Gastrocnemius medialis (tissue), 4 donors: ENCODE results near the gene CENPT. TPM values are rescaled to one million over a fixed set of nuclear protein-coding genes. Genes with fewer than 3 reads are reported as not detected.

Experiments
- ATAC-seq, 2 donors: fragments of 150-250 bp; one replicate each; pipeline ENCODE4 v1.9.1; 2016
- DNase-seq, 2 donors: peaks; one replicate each; pipeline ENCODE4 v3.0.0-alpha.2; 2019
- H3K27ac ChIP-seq, 4 donors: fragments of 200-600 bp; sonication (generic); 1 replicate in 1 of 4; 2 replicates in 3 of 4; pipeline ENCODE4 v1.5.1; 2016 to 2018; ENCODE audit warnings: mild to moderate bottlenecking in 2 of 4, moderate library complexity in 1 of 4
- H3K27me3 ChIP-seq, 3 donors: fragments of 200-600 bp; sonication (generic) in 2 of 3; 1 replicate in 1 of 3; 2 replicates in 2 of 3; pipeline versions ENCODE4 v1.5.1 to v1.6.0; 2016 to 2019; ENCODE audit warnings: mild to moderate bottlenecking in 1 of 3, moderate library complexity in 1 of 3
- H3K36me3 ChIP-seq, 2 donors: fragments of 200-600 bp; sonication (generic) in 1 of 2; one replicate each; pipeline ENCODE4 v1.5.1; 2017 to 2018
- H3K4me1 ChIP-seq, 2 donors: fragments of 200-600 bp; sonication (generic) in 1 of 2; one replicate each; pipeline ENCODE4 v1.5.1; 2016 to 2017; ENCODE audit warnings: mild to moderate bottlenecking in 2 of 2
- H3K4me3 ChIP-seq, 4 donors: fragments of 200-600 bp; sonication (generic) in 3 of 4; 1 replicate in 1 of 4; 2 replicates in 3 of 4; pipeline ENCODE4 v1.5.1; 2016 to 2019; ENCODE audit warnings: mild to moderate bottlenecking in 2 of 4
- H3K9me3 ChIP-seq, 3 donors: fragments of 200-600 bp; sonication (generic) in 2 of 3; 1 replicate in 1 of 3; 2 replicates in 2 of 3; pipeline ENCODE4 v1.5.1; 2016 to 2019
- CTCF ChIP-seq, 5 experiments: fragments of 450-650 bp in 3 of 5; fragments of 200-600 bp in 2 of 5; sonication (generic) in 2 of 5; IDR thresholded peaks in 4 of 5; conservative IDR thresholded peaks in 1 of 5; 1 replicate in 4 of 5; 2 replicates in 1 of 5; pipeline ENCODE4 v1.5.1; 2016 to 2019; ENCODE audit warnings: antibody characterized with exemption in 5 of 5, mild to moderate bottlenecking in 3 of 5, moderate library complexity in 3 of 5
- POLR2A ChIP-seq, 2 donors: fragments of 450-650 bp; IDR thresholded peaks; one replicate each; pipeline ENCODE4 v1.6.1; 2017; ENCODE audit warnings: antibody characterized with exemption in 2 of 2, mild to moderate bottlenecking in 2 of 2, moderate library complexity in 2 of 2
- in situ Hi-C, 4 donors: fragments of 200-750 bp; cut with MboI; loops; one replicate each; pipeline versions ENCODE4 v1.15.0 to v1.8.0; 2017; ENCODE audit warnings: low sequenced_read_pairs in 4 of 4
- intact Hi-C: fragments of 100-400 bp; cut with DNase I; formaldehyde crosslinking; loops from one replicate; pipeline ENCODE4 v1.15.1; 2023; ENCODE audit warnings: low total_unique reads
- total RNA-seq, 4 donors: library from RNA; depleted of rRNA; stranded (reverse); fragments of >200 nt; gene quantifications; one replicate each; pipeline versions ENCODE4 v1.1.0 to v1.2.3, GENCODE V29; 2016

Gene CENPT
- total RNA-seq, 4 donors from 2014 or later, result 14.9 to 41.2 (median 20.0) TPM

GRCh38 chr16:67879462-67879861 is 32.0 kb upstream of the CENPT start:
- Histone ChIP-seq H3K4me1 (peaks cover 54 to 62% of the 10 kb centered on the region in 2 donors), H3K27me3 (no peaks in the 10 kb centered on the region), H3K27ac (peak overlapping the region; percentile 87 to 95 (median 90)), H3K4me3 (no peak overlapping the region), H3K36me3 (peaks cover 2 to 67% of the 10 kb centered on the region in 2 donors), H3K9me3 (no peaks in the 10 kb centered on the region)
- TF ChIP-seq CTCF (IDR thresholded peaks at IDR 0.05 in 4 of 5, conservative IDR thresholded peaks at IDR 0.05 in 1 of 5), result no peak
- no peak for TF ChIP-seq POLR2A (IDR thresholded peaks at IDR 0.05)
- intact Hi-C loops, result no loop called here
- in situ Hi-C loops, result no loop called here
- ATAC-seq (no peak), DNase-seq (no peak)

GRCh38 chr16:67878846-67879245 is 31.4 kb upstream of the CENPT start:
- DNase-seq (no peak), ATAC-seq (no peak)
- Histone ChIP-seq H3K27ac (peak overlapping the region in 1 of 4 donors; percentile 87), H3K4me1 (peaks cover 54 to 62% of the 10 kb centered on the region in 2 donors), H3K36me3 (peaks cover 2 to 64% of the 10 kb centered on the region in 2 donors), H3K9me3 (no peaks in the 10 kb centered on the region), H3K4me3 (no peak overlapping the region), H3K27me3 (no peaks in the 10 kb centered on the region)
- TF ChIP-seq POLR2A (IDR thresholded peaks at IDR 0.05), result no peak
- intact Hi-C loops, result no loop called here
- in situ Hi-C loops, result no loop called here

- H3K4me3 ChIP-seq, result no peak overlapping the region
- no peaks in the 10 kb centered on the region for H3K9me3 ChIP-seq
- intact Hi-C loops (no loop called here), in situ Hi-C loops (no loop called here)
- H3K27ac ChIP-seq, result no peak overlapping the region
- H3K36me3 ChIP-seq, result peaks cover 2 to 58% of the 10 kb centered on the region in 2 donors
- H3K27me3 ChIP-seq, result no peaks in the 10 kb centered on the region
- ATAC-seq, result no peak
- H3K4me1 ChIP-seq, result peaks cover 52 to 59% of the 10 kb centered on the region in 2 donors
- DNase-seq, result no peak
- TF ChIP-seq POLR2A (IDR thresholded peaks at IDR 0.05) (no peak), CTCF (IDR thresholded peaks at IDR 0.05 in 4 of 5, conservative IDR thresholded peaks at IDR 0.05 in 1 of 5) (no peak)
These were observed 30.7 kb upstream of the CENPT start for GRCh38 chr16:67878232-67878631.

- H3K9me3 ChIP-seq, result no peaks in the 10 kb centered on the region
- DNase-seq (no peak), ATAC-seq (no peak)
- TF ChIP-seq CTCF (IDR thresholded peaks at IDR 0.05 in 4 of 5, conservative IDR thresholded peaks at IDR 0.05 in 1 of 5) (no peak), POLR2A (IDR thresholded peaks at IDR 0.05) (no peak)
- H3K27me3 ChIP-seq, result no peaks in the 10 kb centered on the region
- H3K4me3 ChIP-seq, result no peak overlapping the region
- in situ Hi-C loops, result no loop called here
- intact Hi-C loops, result no loop called here
- H3K36me3 ChIP-seq, result peaks cover 2 to 50% of the 10 kb centered on the region in 2 donors
- H3K4me1 ChIP-seq, result peaks cover 46 to 53% of the 10 kb centered on the region in 2 donors
- H3K27ac ChIP-seq, result no peak overlapping the region
These were observed 29.6 kb upstream of the CENPT start for GRCh38 chr16:67877064-67877463.

GRCh38 chr16:67874372-67874771 is 26.9 kb upstream of the CENPT start:
- Histone ChIP-seq H3K36me3 (peaks cover under 1 to 54% of the 10 kb centered on the region in 2 donors), H3K9me3 (no peaks in the 10 kb centered on the region), H3K27ac (peak overlapping the region in 1 of 4 donors; percentile 94), H3K4me3 (peak overlapping the region; percentile 71 to 92 (median 84)), H3K4me1 (peaks cover 28 to 31% of the 10 kb centered on the region in 2 donors), H3K27me3 (no peaks in the 10 kb centered on the region)
- DNase-seq, result no peak
- TF ChIP-seq CTCF (IDR thresholded peaks at IDR 0.05 in 4 of 5, conservative IDR thresholded peaks at IDR 0.05 in 1 of 5), result no peak
- no peak for TF ChIP-seq POLR2A (IDR thresholded peaks at IDR 0.05)
- intact Hi-C loops (no loop called here), in situ Hi-C loops (no loop called here)
- ATAC-seq, result no peak
